ENCODE data around the gene CTNNA2. TPM values are rescaled to one million over a fixed set of nuclear protein-coding genes. Genes with fewer than 3 reads are reported as not detected.

Gene CTNNA2
- total and polyA plus RNA-seq, 7 experiments from 2014 or later, result not detected

GRCh38 chr2:79850912-79851311 is 338.1 kb downstream of the CTNNA2 start:
- Histone ChIP-seq H3K27ac (ENCODE audit: low read depth, low read length) (no peak overlapping the region), H3K36me3 (ENCODE audit: control insufficient read depth in 2 of 3, insufficient read depth in 3 of 3, low read length in 3 of 3) (no peaks in the 10 kb centered on the region), H3K9me3 (ENCODE audit: control insufficient read depth in 2 of 3, low read length in 3 of 3) (no peaks in the 10 kb centered on the region), H3K27me3 (ENCODE audit: control insufficient read depth in 2 of 2, insufficient read depth in 2 of 2, low read length in 2 of 2) (no peaks in the 10 kb centered on the region), H3K4me3 (ENCODE audit: low read length) (no peak overlapping the region), H3K4me1 (ENCODE audit: control insufficient read depth in 2 of 2, insufficient read depth in 2 of 2, low read length in 2 of 2) (no peaks in the 10 kb centered on the region)
- Mint-ChIP-seq H3K27ac (no peak overlapping the region), H3K9me3 (peaks cover 0 to 10% (median 0%) of the 10 kb centered on the region in 11 donors), H3K27me3 (peaks cover 0 to 4% (median 0%) of the 10 kb centered on the region in 5 donors), H3K4me3 (no peak overlapping the region), H3K36me3 (no peaks in the 10 kb centered on the region), H3K4me1 (no peaks in the 10 kb centered on the region)
- ChIA-PET CTCF (no interaction called here), POLR2A (no interaction called here)
- DNase-seq (no peak), ATAC-seq (no peak)
- intact Hi-C loops (cut with micrococcal nuclease), result no loop called here

GRCh38 chr2:79855264-79856006 is 342.6 kb downstream of the CTNNA2 start:
- Histone ChIP-seq H3K36me3 (ENCODE audit: control insufficient read depth in 2 of 3, insufficient read depth in 3 of 3, low read length in 3 of 3) (no peaks in the 10 kb centered on the region), H3K9me3 (ENCODE audit: control insufficient read depth in 2 of 3, low read length in 3 of 3) (no peaks in the 10 kb centered on the region), H3K27me3 (ENCODE audit: control insufficient read depth in 2 of 2, insufficient read depth in 2 of 2, low read length in 2 of 2) (no peaks in the 10 kb centered on the region), H3K27ac (ENCODE audit: low read depth, low read length) (no peak overlapping the region), H3K4me1 (ENCODE audit: control insufficient read depth in 2 of 2, insufficient read depth in 2 of 2, low read length in 2 of 2) (no peaks in the 10 kb centered on the region), H3K4me3 (ENCODE audit: low read length) (no peak overlapping the region)
- CTCF ChIA-PET, result no interaction called here
- Mint-ChIP-seq H3K4me1 (no peaks in the 10 kb centered on the region), H3K9me3 (peaks cover 0 to 15% (median 0%) of the 10 kb centered on the region in 11 donors), H3K27ac (no peak overlapping the region), H3K36me3 (no peaks in the 10 kb centered on the region), H3K4me3 (no peak overlapping the region), H3K27me3 (peaks cover 0 to 4% (median 0%) of the 10 kb centered on the region in 5 donors)
- POLR2A ChIA-PET, result interaction anchor here (0.6 kb wide), 1 partner anchor 1118 kb away, joined by 3 read pairs; no protein-coding TSS in a partner anchor
- intact Hi-C loops (cut with micrococcal nuclease), result no loop called here
- DNase-seq (no peak), ATAC-seq (no peak)

GRCh38 chr2:79857888-79858287 is 345.0 kb downstream of the CTNNA2 start:
- ChIA-PET CTCF (no interaction called here), POLR2A (no interaction called here)
- intact Hi-C loops (cut with micrococcal nuclease), result no loop called here
- no peak for DNase-seq
- no peaks in the 10 kb centered on the region for H3K4me1 ChIP-seq (ENCODE audit: control insufficient read depth in 2 of 2, insufficient read depth in 2 of 2, low read length in 2 of 2)
- H3K36me3 Mint-ChIP-seq, result no peaks in the 10 kb centered on the region
- no peaks in the 10 kb centered on the region for H3K27me3 ChIP-seq (ENCODE audit: control insufficient read depth in 2 of 2, insufficient read depth in 2 of 2, low read length in 2 of 2)
- no peaks in the 10 kb centered on the region for H3K9me3 ChIP-seq (ENCODE audit: control insufficient read depth in 2 of 3, low read length in 3 of 3)
- no peak overlapping the region for H3K4me3 Mint-ChIP-seq
- peaks cover 0 to 4% (median 0%) of the 10 kb centered on the region in 5 donors for H3K27me3 Mint-ChIP-seq
- no peak overlapping the region for H3K27ac Mint-ChIP-seq
- no peak overlapping the region for H3K4me3 ChIP-seq (ENCODE audit: low read length)
- no peaks in the 10 kb centered on the region for H3K36me3 ChIP-seq (ENCODE audit: control insufficient read depth in 2 of 3, insufficient read depth in 3 of 3, low read length in 3 of 3)
- H3K9me3 Mint-ChIP-seq, result peaks cover 0 to 15% (median 0%) of the 10 kb centered on the region in 11 donors
- no peaks in the 10 kb centered on the region for H3K4me1 Mint-ChIP-seq
- H3K27ac ChIP-seq (ENCODE audit: low read depth, low read length), result no peak overlapping the region
- ATAC-seq, result no peak

GRCh38 chr2:79860228-79861058 is 347.6 kb downstream of the CTNNA2 start:
- Histone ChIP-seq H3K27me3 (ENCODE audit: control insufficient read depth in 2 of 2, insufficient read depth in 2 of 2, low read length in 2 of 2) (no peaks in the 10 kb centered on the region), H3K36me3 (ENCODE audit: control insufficient read depth in 2 of 3, insufficient read depth in 3 of 3, low read length in 3 of 3) (no peaks in the 10 kb centered on the region), H3K9me3 (ENCODE audit: control insufficient read depth in 2 of 3, low read length in 3 of 3) (no peaks in the 10 kb centered on the region), H3K4me1 (ENCODE audit: control insufficient read depth in 2 of 2, insufficient read depth in 2 of 2, low read length in 2 of 2) (no peaks in the 10 kb centered on the region), H3K27ac (ENCODE audit: low read depth, low read length) (no peak overlapping the region), H3K4me3 (ENCODE audit: low read length) (no peak overlapping the region)
- no peak overlapping the region for H3K4me3 Mint-ChIP-seq
- H3K36me3 Mint-ChIP-seq, result no peaks in the 10 kb centered on the region
- ATAC-seq, result no peak
- DNase-seq, result no peak
- no peak overlapping the region for H3K27ac Mint-ChIP-seq
- POLR2A ChIA-PET, result no interaction called here
- CTCF ChIA-PET, result no interaction called here
- no peaks in the 10 kb centered on the region for H3K4me1 Mint-ChIP-seq
- intact Hi-C loops (cut with micrococcal nuclease), result no loop called here
- H3K9me3 Mint-ChIP-seq, result peaks cover 0 to 11% (median 0%) of the 10 kb centered on the region in 11 donors
- H3K27me3 Mint-ChIP-seq, result no peaks in the 10 kb centered on the region

GRCh38 chr2:79861059-79861374 is 348.2 kb downstream of the CTNNA2 start:
- no peak overlapping the region for H3K27ac ChIP-seq (ENCODE audit: low read depth, low read length)
- no peak for ATAC-seq
- CTCF ChIA-PET, result no interaction called here

GRCh38 chr2:79862756-79863155 is 349.9 kb downstream of the CTNNA2 start:
- Mint-ChIP-seq H3K27me3 (no peaks in the 10 kb centered on the region), H3K4me1 (no peaks in the 10 kb centered on the region), H3K4me3 (no peak overlapping the region), H3K27ac (no peak overlapping the region), H3K9me3 (peaks cover 0 to 3% (median 0%) of the 10 kb centered on the region in 11 donors), H3K36me3 (no peaks in the 10 kb centered on the region)
- no peak for DNase-seq
- H3K36me3 ChIP-seq (ENCODE audit: control insufficient read depth in 2 of 3, insufficient read depth in 3 of 3, low read length in 3 of 3), result no peaks in the 10 kb centered on the region
- ChIA-PET CTCF (no interaction called here), POLR2A (no interaction called here)
- H3K9me3 ChIP-seq (ENCODE audit: control insufficient read depth in 2 of 3, low read length in 3 of 3), result no peaks in the 10 kb centered on the region
- H3K27ac ChIP-seq (ENCODE audit: low read depth, low read length), result no peak overlapping the region
- no peak overlapping the region for H3K4me3 ChIP-seq (ENCODE audit: low read length)
- ATAC-seq, result no peak
- no peaks in the 10 kb centered on the region for H3K27me3 ChIP-seq (ENCODE audit: control insufficient read depth in 2 of 2, insufficient read depth in 2 of 2, low read length in 2 of 2)
- intact Hi-C loops (cut with micrococcal nuclease), result no loop called here
- no peaks in the 10 kb centered on the region for H3K4me1 ChIP-seq (ENCODE audit: control insufficient read depth in 2 of 2, insufficient read depth in 2 of 2, low read length in 2 of 2)

More at GRCh38 chr2:79861059-79861374, 348.2 kb downstream of the CTNNA2 start:
- peaks cover 0 to 11% (median 0%) of the 10 kb centered on the region in 11 donors for H3K9me3 Mint-ChIP-seq
- H3K27me3 Mint-ChIP-seq, result no peaks in the 10 kb centered on the region
- no peaks in the 10 kb centered on the region for H3K36me3 Mint-ChIP-seq
- Histone ChIP-seq H3K4me3 (ENCODE audit: low read length) (no peak overlapping the region), H3K4me1 (ENCODE audit: control insufficient read depth in 2 of 2, insufficient read depth in 2 of 2, low read length in 2 of 2) (no peaks in the 10 kb centered on the region), H3K36me3 (ENCODE audit: control insufficient read depth in 2 of 3, insufficient read depth in 3 of 3, low read length in 3 of 3) (no peaks in the 10 kb centered on the region), H3K9me3 (ENCODE audit: control insufficient read depth in 2 of 3, low read length in 3 of 3) (no peaks in the 10 kb centered on the region), H3K27me3 (ENCODE audit: control insufficient read depth in 2 of 2, insufficient read depth in 2 of 2, low read length in 2 of 2) (no peaks in the 10 kb centered on the region)
- intact Hi-C loops (cut with micrococcal nuclease), result no loop called here
- H3K27ac Mint-ChIP-seq, result no peak overlapping the region
- no peak overlapping the region for H3K4me3 Mint-ChIP-seq
- no peaks in the 10 kb centered on the region for H3K4me1 Mint-ChIP-seq
- POLR2A ChIA-PET, result no interaction called here
- no peak for DNase-seq

GRCh38 chr2:79872656-79873055 is 359.8 kb downstream of the CTNNA2 start:
- H3K27ac Mint-ChIP-seq, result no peak overlapping the region
- Histone ChIP-seq H3K27ac (ENCODE audit: low read depth, low read length) (no peak overlapping the region), H3K4me1 (ENCODE audit: control insufficient read depth in 2 of 2, insufficient read depth in 2 of 2, low read length in 2 of 2) (no peaks in the 10 kb centered on the region), H3K36me3 (ENCODE audit: control insufficient read depth in 2 of 3, insufficient read depth in 3 of 3, low read length in 3 of 3) (no peaks in the 10 kb centered on the region), H3K4me3 (ENCODE audit: low read length) (no peak overlapping the region), H3K27me3 (ENCODE audit: control insufficient read depth in 2 of 2, insufficient read depth in 2 of 2, low read length in 2 of 2) (no peaks in the 10 kb centered on the region), H3K9me3 (ENCODE audit: control insufficient read depth in 2 of 3, low read length in 3 of 3) (no peaks in the 10 kb centered on the region)
- no peaks in the 10 kb centered on the region for H3K36me3 Mint-ChIP-seq
- DNase-seq (no peak), ATAC-seq (no peak)
- H3K4me1 Mint-ChIP-seq, result no peaks in the 10 kb centered on the region
- POLR2A ChIA-PET, result no interaction called here
- H3K9me3 Mint-ChIP-seq, result peaks cover 0 to 5% (median 0%) of the 10 kb centered on the region in 11 donors
- no peak overlapping the region for H3K4me3 Mint-ChIP-seq
- intact Hi-C loops (cut with micrococcal nuclease), result no loop called here
- H3K27me3 Mint-ChIP-seq, result no peaks in the 10 kb centered on the region
- CTCF ChIA-PET, result no interaction called here
